ENCODE data around the gene FOS.

Gene FOS

GRCh38 chr14:75252254-75252837 lies 26.3 kb upstream of the FOS start:
- no peaks in the 10 kb centered on the region for H3K9me3 ChIP-seq (replicated peaks; ENCODE audit: low read length)
- peaks cover 18% of the 10 kb centered on the region for H3K4me1 ChIP-seq (ENCODE audit: control insufficient read depth, insufficient read depth, low read length)
- H3K27me3 ChIP-seq (ENCODE audit: control insufficient read depth, insufficient read depth, low read length): no peaks in the 10 kb centered on the region
- no peaks in the 10 kb centered on the region for H3K36me3 ChIP-seq (ENCODE audit: insufficient read depth, low read length)
- H3K4me3 ChIP-seq (ENCODE audit: low read length): no peak overlapping the region
- no peak overlapping the region for H3K4me2 ChIP-seq (ENCODE audit: low read length)
- H3K9ac ChIP-seq (ENCODE audit: low read depth, low read length): no peak overlapping the region

GRCh38 chr14:75254381-75254822 lies 24.2 kb upstream of the FOS start:
- Histone ChIP-seq H3K9me3 (replicated peaks; ENCODE audit: low read length) (no peaks in the 10 kb centered on the region), H3K9ac (ENCODE audit: low read depth, low read length) (no peak overlapping the region), H3K27me3 (ENCODE audit: control insufficient read depth, insufficient read depth, low read length) (no peaks in the 10 kb centered on the region), H3K36me3 (ENCODE audit: insufficient read depth, low read length) (no peaks in the 10 kb centered on the region), H3K4me2 (ENCODE audit: low read length) (peak overlapping the region; percentile 46), H3K4me3 (ENCODE audit: low read length) (no peak overlapping the region), H3K4me1 (ENCODE audit: control insufficient read depth, insufficient read depth, low read length) (peaks cover 33% of the 10 kb centered on the region)

GRCh38 chr14:75254901-75255584 lies 23.6 kb upstream of the FOS start:
- H3K4me3 ChIP-seq (ENCODE audit: low read length): no peak overlapping the region
- H3K4me1 ChIP-seq (ENCODE audit: control insufficient read depth, insufficient read depth, low read length): peaks cover 40% of the 10 kb centered on the region

GRCh38 chr14:75258079-75258802 lies 20.4 kb upstream of the FOS start:
- peaks cover 40% of the 10 kb centered on the region for H3K4me1 ChIP-seq (ENCODE audit: control insufficient read depth, insufficient read depth, low read length)

More at GRCh38 chr14:75254901-75255584, 23.6 kb upstream of the FOS start:
- Histone ChIP-seq H3K27me3 (ENCODE audit: control insufficient read depth, insufficient read depth, low read length) (no peaks in the 10 kb centered on the region), H3K36me3 (ENCODE audit: insufficient read depth, low read length) (no peaks in the 10 kb centered on the region), H3K9ac (ENCODE audit: low read depth, low read length) (no peak overlapping the region), H3K9me3 (replicated peaks; ENCODE audit: low read length) (no peaks in the 10 kb centered on the region), H3K4me2 (ENCODE audit: low read length) (peak overlapping the region; percentile 46)

GRCh38 chr14:75258803-75259509 lies 19.7 kb upstream of the FOS start:
- Histone ChIP-seq H3K9me3 (replicated peaks; ENCODE audit: low read length) (no peaks in the 10 kb centered on the region), H3K36me3 (ENCODE audit: insufficient read depth, low read length) (no peaks in the 10 kb centered on the region), H3K4me2 (ENCODE audit: low read length) (peak overlapping the region; percentile 93), H3K4me1 (ENCODE audit: control insufficient read depth, insufficient read depth, low read length) (peaks cover 40% of the 10 kb centered on the region), H3K4me3 (ENCODE audit: low read length) (peak overlapping the region; percentile 73), H3K9ac (ENCODE audit: low read depth, low read length) (peak overlapping the region; percentile 93), H3K27me3 (ENCODE audit: control insufficient read depth, insufficient read depth, low read length) (no peaks in the 10 kb centered on the region)

More at GRCh38 chr14:75258079-75258802, 20.4 kb upstream of the FOS start:
- Histone ChIP-seq H3K36me3 (ENCODE audit: insufficient read depth, low read length) (no peaks in the 10 kb centered on the region), H3K4me2 (ENCODE audit: low read length) (peak overlapping the region; percentile 93), H3K9ac (ENCODE audit: low read depth, low read length) (peak overlapping the region; percentile 81), H3K27me3 (ENCODE audit: control insufficient read depth, insufficient read depth, low read length) (no peaks in the 10 kb centered on the region), H3K9me3 (replicated peaks; ENCODE audit: low read length) (no peaks in the 10 kb centered on the region), H3K4me3 (ENCODE audit: low read length) (peak overlapping the region; percentile 62)

- H3K9ac ChIP-seq (ENCODE audit: low read depth, low read length): peak overlapping the region; percentile 93
- peak overlapping the region; percentile 73 for H3K4me3 ChIP-seq (ENCODE audit: low read length)
- H3K9me3 ChIP-seq (replicated peaks; ENCODE audit: low read length): no peaks in the 10 kb centered on the region
- no peaks in the 10 kb centered on the region for H3K36me3 ChIP-seq (ENCODE audit: insufficient read depth, low read length)
- H3K4me1 ChIP-seq (ENCODE audit: control insufficient read depth, insufficient read depth, low read length): peaks cover 35% of the 10 kb centered on the region
- H3K27me3 ChIP-seq (ENCODE audit: control insufficient read depth, insufficient read depth, low read length): no peaks in the 10 kb centered on the region
- H3K4me2 ChIP-seq (ENCODE audit: low read length): peak overlapping the region; percentile 93
Measured at GRCh38 chr14:75259510-75259855, 19.1 kb upstream of the FOS start.

GRCh38 chr14:75260025-75260763 lies 18.4 kb upstream of the FOS start:
- H3K4me2 ChIP-seq (ENCODE audit: low read length): peak overlapping the region; percentile 93
- H3K4me1 ChIP-seq (ENCODE audit: control insufficient read depth, insufficient read depth, low read length): peaks cover 28% of the 10 kb centered on the region
- H3K36me3 ChIP-seq (ENCODE audit: insufficient read depth, low read length): no peaks in the 10 kb centered on the region
- H3K9me3 ChIP-seq (replicated peaks; ENCODE audit: low read length): no peaks in the 10 kb centered on the region
- no peak overlapping the region for H3K4me3 ChIP-seq (ENCODE audit: low read length)
- H3K9ac ChIP-seq (ENCODE audit: low read depth, low read length): peak overlapping the region; percentile 93
- no peaks in the 10 kb centered on the region for H3K27me3 ChIP-seq (ENCODE audit: control insufficient read depth, insufficient read depth, low read length)

GRCh38 chr14:75261820-75262219 lies 16.8 kb upstream of the FOS start:
- Histone ChIP-seq H3K9ac (ENCODE audit: low read depth, low read length) (no peak overlapping the region), H3K36me3 (ENCODE audit: insufficient read depth, low read length) (no peaks in the 10 kb centered on the region)

GRCh38 chr14:75262641-75263040 lies 16.0 kb upstream of the FOS start:
- H3K4me2 ChIP-seq (ENCODE audit: low read length): no peak overlapping the region
- H3K9ac ChIP-seq (ENCODE audit: low read depth, low read length): no peak overlapping the region
- no peaks in the 10 kb centered on the region for H3K36me3 ChIP-seq (ENCODE audit: insufficient read depth, low read length)
- H3K9me3 ChIP-seq (replicated peaks; ENCODE audit: low read length): no peaks in the 10 kb centered on the region
- H3K4me1 ChIP-seq (ENCODE audit: control insufficient read depth, insufficient read depth, low read length): peaks cover 28% of the 10 kb centered on the region
- H3K4me3 ChIP-seq (ENCODE audit: low read length): no peak overlapping the region
- peaks cover 4% of the 10 kb centered on the region for H3K27me3 ChIP-seq (ENCODE audit: control insufficient read depth, insufficient read depth, low read length)

More at GRCh38 chr14:75261820-75262219, 16.8 kb upstream of the FOS start:
- Histone ChIP-seq H3K4me1 (ENCODE audit: control insufficient read depth, insufficient read depth, low read length) (peaks cover 28% of the 10 kb centered on the region), H3K9me3 (replicated peaks; ENCODE audit: low read length) (no peaks in the 10 kb centered on the region), H3K4me3 (ENCODE audit: low read length) (no peak overlapping the region), H3K4me2 (ENCODE audit: low read length) (no peak overlapping the region), H3K27me3 (ENCODE audit: control insufficient read depth, insufficient read depth, low read length) (peaks cover 4% of the 10 kb centered on the region)

- H3K9ac ChIP-seq (ENCODE audit: low read depth, low read length): no peak overlapping the region
- H3K36me3 ChIP-seq (ENCODE audit: insufficient read depth, low read length): no peaks in the 10 kb centered on the region
- peaks cover 23% of the 10 kb centered on the region for H3K4me1 ChIP-seq (ENCODE audit: control insufficient read depth, insufficient read depth, low read length)
- peaks cover 7% of the 10 kb centered on the region for H3K27me3 ChIP-seq (ENCODE audit: control insufficient read depth, insufficient read depth, low read length)
- no peak overlapping the region for H3K4me2 ChIP-seq (ENCODE audit: low read length)
- H3K9me3 ChIP-seq (replicated peaks; ENCODE audit: low read length): no peaks in the 10 kb centered on the region
- no peak overlapping the region for H3K4me3 ChIP-seq (ENCODE audit: low read length)
Measured at GRCh38 chr14:75264036-75264435, 14.6 kb upstream of the FOS start.

Measured in skeletal muscle satellite cell (primary cell).